SK-N-SH (cell line): ENCODE data around the gene PEX16.
"Not testable (repeated sequence)": the region's sequence is repeated elsewhere in the genome, so short reads cannot be mapped to it uniquely, and the experiment has no call there.

ENCODE experiments used
- ELF1 ChIP-seq: IDR thresholded peaks from 2 replicates; pipeline ENCODE4 v1.4.0; 2012
- MXI1 ChIP-seq: IDR thresholded peaks from 2 replicates; pipeline ENCODE4 v1.6.1; 2012; ENCODE audit warnings: mild to moderate bottlenecking, low read depth, low read length, improper control_type of control experiment
- NFIC ChIP-seq: IDR thresholded peaks from 2 replicates; pipeline ENCODE4 v1.4.0; 2012; ENCODE audit warnings: borderline replicate concordance
- SIN3A ChIP-seq: IDR thresholded peaks from 2 replicates; pipeline ENCODE4 v1.6.1; 2012; ENCODE audit warnings: low read depth, mild to moderate bottlenecking, low read length, moderate library complexity, borderline replicate concordance
- TF ChIP-seq, protein P1 (sequence below): fragments of 200-600 bp; sonication (generic); IDR thresholded peaks from 2 replicates; pipeline ENCODE4 v1.6.1; 2017; ENCODE audit warnings: antibody characterized with exemption, mild to moderate bottlenecking, moderate library complexity

DNA sequence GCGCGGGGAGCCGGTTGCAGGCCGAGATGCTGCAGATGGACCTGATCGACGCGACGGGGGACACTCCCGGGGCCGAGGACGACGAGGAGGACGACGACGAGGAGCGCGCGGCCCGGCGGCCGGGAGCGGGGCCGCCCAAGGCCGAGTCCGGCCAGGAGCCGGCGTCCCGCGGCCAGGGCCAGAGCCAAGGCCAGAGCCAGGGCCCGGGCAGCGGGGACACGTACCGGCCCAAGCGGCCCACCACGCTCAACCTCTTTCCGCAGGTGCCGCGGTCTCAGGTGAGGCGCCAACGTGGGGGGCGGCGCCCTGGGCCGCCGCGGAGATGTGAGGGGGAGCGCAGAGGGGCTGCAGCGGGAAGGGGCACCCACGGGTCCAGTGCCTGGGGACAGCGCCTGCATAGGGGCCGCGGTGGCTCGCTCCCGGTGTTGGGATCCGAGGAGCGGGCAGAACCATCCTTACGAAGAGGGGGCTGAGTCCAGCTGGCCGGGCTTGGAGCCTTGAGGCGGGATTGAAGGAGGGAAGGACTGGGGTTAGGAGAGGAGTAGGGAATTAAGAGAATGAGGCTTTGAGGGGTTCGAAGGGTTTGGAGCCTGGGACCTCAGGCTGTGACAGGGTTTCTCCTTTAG lies 17.4 kb downstream of the PEX16 start:
- not testable (repeated sequence) for TF ChIP-seq NFIC, SIN3A, MXI1, ELF1
- TF ChIP-seq, protein P1, sequence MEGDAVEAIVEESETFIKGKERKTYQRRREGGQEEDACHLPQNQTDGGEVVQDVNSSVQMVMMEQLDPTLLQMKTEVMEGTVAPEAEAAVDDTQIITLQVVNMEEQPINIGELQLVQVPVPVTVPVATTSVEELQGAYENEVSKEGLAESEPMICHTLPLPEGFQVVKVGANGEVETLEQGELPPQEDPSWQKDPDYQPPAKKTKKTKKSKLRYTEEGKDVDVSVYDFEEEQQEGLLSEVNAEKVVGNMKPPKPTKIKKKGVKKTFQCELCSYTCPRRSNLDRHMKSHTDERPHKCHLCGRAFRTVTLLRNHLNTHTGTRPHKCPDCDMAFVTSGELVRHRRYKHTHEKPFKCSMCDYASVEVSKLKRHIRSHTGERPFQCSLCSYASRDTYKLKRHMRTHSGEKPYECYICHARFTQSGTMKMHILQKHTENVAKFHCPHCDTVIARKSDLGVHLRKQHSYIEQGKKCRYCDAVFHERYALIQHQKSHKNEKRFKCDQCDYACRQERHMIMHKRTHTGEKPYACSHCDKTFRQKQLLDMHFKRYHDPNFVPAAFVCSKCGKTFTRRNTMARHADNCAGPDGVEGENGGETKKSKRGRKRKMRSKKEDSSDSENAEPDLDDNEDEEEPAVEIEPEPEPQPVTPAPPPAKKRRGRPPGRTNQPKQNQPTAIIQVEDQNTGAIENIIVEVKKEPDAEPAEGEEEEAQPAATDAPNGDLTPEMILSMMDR, result not testable (repeated sequence)
